ENCODE data around the gene MTIF3. TPM values are rescaled to one million over a fixed set of nuclear protein-coding genes. Genes with fewer than 3 reads are reported as not detected.

MTIF3 gene
- total RNA-seq, 4 donors from 2014 or later = 27.7 to 98.3 (median 66.7) TPM

- H3K27ac ChIP-seq = no peak overlapping the region
- no peak for DNase-seq
Measured at GRCh38 chr13:27470075-27470820, 19.9 kb upstream of the MTIF3 start.

GRCh38 chr13:27466513-27466912, 16.1 kb upstream of the MTIF3 start:
- 23 to 45% methylated on average over 3 of the region's 3 CpGs for WGBS, 2 donors (ENCODE audit: low coverage in 1 of 2)
- Histone ChIP-seq H3K4me3 (no peak overlapping the region), H3K4me1 (peaks cover 0 to 4% (median 0%) of the 10 kb centered on the region in 4 donors), H3K36me3 (no peaks in the 10 kb centered on the region), H3K27ac (no peak overlapping the region), H3K27me3 (no peaks in the 10 kb centered on the region), H3K9me3 (no peaks in the 10 kb centered on the region)
- DNase-seq = no peak
- intact Hi-C loops (cut with DNase I; ENCODE audit: low total_unique reads) (no loop called here), in situ Hi-C loops (cut with MboI; ENCODE audit: low pct_ligation_motif_present in 1 of 4, low pct_unique_long_range_greater_than_20kb in 1 of 4, low sequenced_read_pairs in 3 of 4) (no loop called here)
- TF ChIP-seq CTCF (IDR thresholded peaks at IDR 0.05) (no peak), EP300 (IDR thresholded peaks at IDR 0.05; ENCODE audit: low read depth) (no peak)

More at GRCh38 chr13:27470075-27470820, 19.9 kb upstream of the MTIF3 start:
- intact Hi-C loops (cut with DNase I; ENCODE audit: low total_unique reads) = no loop called here
- 43 to 53% methylated on average over 5 of the region's 5 CpGs for WGBS, 2 donors (ENCODE audit: low coverage in 1 of 2)
- Histone ChIP-seq H3K9me3 (no peaks in the 10 kb centered on the region), H3K4me1 (peaks cover 0 to 4% (median 0%) of the 10 kb centered on the region in 4 donors), H3K4me3 (no peak overlapping the region), H3K36me3 (no peaks in the 10 kb centered on the region), H3K27me3 (no peaks in the 10 kb centered on the region)
- TF ChIP-seq POLR2A (IDR thresholded peaks at IDR 0.05) = no peak
- no peak for TF ChIP-seq CTCF (IDR thresholded peaks at IDR 0.05)
- peak in 1 of 3 donors; percentile 15 for TF ChIP-seq POLR2AphosphoS5 (IDR thresholded peaks at IDR 0.05)
- no peak for TF ChIP-seq EP300 (IDR thresholded peaks at IDR 0.05; ENCODE audit: low read depth)
- in situ Hi-C loops (cut with MboI; ENCODE audit: low pct_ligation_motif_present in 1 of 4, low pct_unique_long_range_greater_than_20kb in 1 of 4, low sequenced_read_pairs in 3 of 4) = no loop called here

GRCh38 chr13:27465611-27466010, 15.2 kb upstream of the MTIF3 start:
- TF ChIP-seq POLR2AphosphoS5 (IDR thresholded peaks at IDR 0.05) (no peak), CTCF (IDR thresholded peaks at IDR 0.05) (no peak), POLR2A (IDR thresholded peaks at IDR 0.05) (no peak), EP300 (IDR thresholded peaks at IDR 0.05; ENCODE audit: low read depth) (no peak)
- H3K27ac ChIP-seq = no peak overlapping the region
- WGBS, 2 donors (ENCODE audit: low coverage in 1 of 2) = 78 to 79% methylated on average over 3 to 5 of the region's 5 CpGs

GRCh38 chr13:27463500-27463899, 13.1 kb upstream of the MTIF3 start:
- DNase-seq = no peak
- TF ChIP-seq POLR2AphosphoS5 (IDR thresholded peaks at IDR 0.05) = no peak
- TF ChIP-seq CTCF (IDR thresholded peaks at IDR 0.05) = no peak
- TF ChIP-seq POLR2A (IDR thresholded peaks at IDR 0.05) = no peak
- TF ChIP-seq EP300 (IDR thresholded peaks at IDR 0.05; ENCODE audit: low read depth) = no peak
- H3K9me3 ChIP-seq = no peaks in the 10 kb centered on the region
- 69% methylated on average over 6 of the region's 6 CpGs; no CpG with 5 or more reads in 1 of the 2 donors for WGBS, 2 donors (ENCODE audit: low coverage in 1 of 2)
- no peaks in the 10 kb centered on the region for H3K27me3 ChIP-seq
- H3K27ac ChIP-seq = no peak overlapping the region
- peaks cover 0 to 4% (median 0%) of the 10 kb centered on the region in 4 donors for H3K4me1 ChIP-seq
- H3K4me3 ChIP-seq = no peak overlapping the region
- in situ Hi-C loops (cut with MboI; ENCODE audit: low pct_ligation_motif_present in 1 of 4, low pct_unique_long_range_greater_than_20kb in 1 of 4, low sequenced_read_pairs in 3 of 4) (no loop called here), intact Hi-C loops (cut with DNase I; ENCODE audit: low total_unique reads) (no loop called here)
- H3K36me3 ChIP-seq = no peaks in the 10 kb centered on the region

More at GRCh38 chr13:27465611-27466010, 15.2 kb upstream of the MTIF3 start:
- in situ Hi-C loops (cut with MboI; ENCODE audit: low pct_ligation_motif_present in 1 of 4, low pct_unique_long_range_greater_than_20kb in 1 of 4, low sequenced_read_pairs in 3 of 4) (no loop called here), intact Hi-C loops (cut with DNase I; ENCODE audit: low total_unique reads) (no loop called here)
- Histone ChIP-seq H3K9me3 (no peaks in the 10 kb centered on the region), H3K4me3 (no peak overlapping the region), H3K27me3 (no peaks in the 10 kb centered on the region), H3K36me3 (no peaks in the 10 kb centered on the region), H3K4me1 (peaks cover 0 to 4% (median 0%) of the 10 kb centered on the region in 4 donors)
- DNase-seq = no peak
